Uterus (tissue), 2 donors: ENCODE data around the gene NOXO1.

ENCODE experiments used
- POLR2A ChIP-seq, 2 donors: fragments of 450-650 bp; IDR thresholded peaks; one replicate each; pipeline ENCODE4 v1.6.1; 2016; ENCODE audit warnings: antibody characterized with exemption in 2 of 2, mild to moderate bottlenecking in 1 of 2, moderate library complexity in 1 of 2
- TF ChIP-seq, protein P1 (sequence below), 4 experiments: fragments of 200-600 bp in 2 of 4; fragments of 450-650 bp in 2 of 4; sonication (generic) in 2 of 4; IDR thresholded peaks; one replicate each; pipeline ENCODE4 v1.5.1; 2016 to 2019; ENCODE audit warnings: antibody characterized with exemption in 4 of 4, mild to moderate bottlenecking in 2 of 4, moderate library complexity in 1 of 4

GRCh38 chr16:1991588-1991947 lies 10.3 kb upstream of the NOXO1 start:
- TF ChIP-seq, protein P1, sequence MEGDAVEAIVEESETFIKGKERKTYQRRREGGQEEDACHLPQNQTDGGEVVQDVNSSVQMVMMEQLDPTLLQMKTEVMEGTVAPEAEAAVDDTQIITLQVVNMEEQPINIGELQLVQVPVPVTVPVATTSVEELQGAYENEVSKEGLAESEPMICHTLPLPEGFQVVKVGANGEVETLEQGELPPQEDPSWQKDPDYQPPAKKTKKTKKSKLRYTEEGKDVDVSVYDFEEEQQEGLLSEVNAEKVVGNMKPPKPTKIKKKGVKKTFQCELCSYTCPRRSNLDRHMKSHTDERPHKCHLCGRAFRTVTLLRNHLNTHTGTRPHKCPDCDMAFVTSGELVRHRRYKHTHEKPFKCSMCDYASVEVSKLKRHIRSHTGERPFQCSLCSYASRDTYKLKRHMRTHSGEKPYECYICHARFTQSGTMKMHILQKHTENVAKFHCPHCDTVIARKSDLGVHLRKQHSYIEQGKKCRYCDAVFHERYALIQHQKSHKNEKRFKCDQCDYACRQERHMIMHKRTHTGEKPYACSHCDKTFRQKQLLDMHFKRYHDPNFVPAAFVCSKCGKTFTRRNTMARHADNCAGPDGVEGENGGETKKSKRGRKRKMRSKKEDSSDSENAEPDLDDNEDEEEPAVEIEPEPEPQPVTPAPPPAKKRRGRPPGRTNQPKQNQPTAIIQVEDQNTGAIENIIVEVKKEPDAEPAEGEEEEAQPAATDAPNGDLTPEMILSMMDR (IDR thresholded peaks at IDR 0.05): no peak
- no peak for TF ChIP-seq POLR2A (IDR thresholded peaks at IDR 0.05)
